K562 (cell line): ENCODE measurements around the gene MCFD2. TPM values are rescaled to one million over a fixed set of nuclear protein-coding genes. Genes with fewer than 3 reads are reported as not detected.

ENCODE experiments used
- ATAC-seq: fragments of 200-7000 bp; cut with Tn5 transposase; 3 replicates; pipeline ENCODE4 v1.9.1; 2020; ENCODE audit warnings: moderate library complexity
- BruUV-seq: library from RNA; stranded (reverse); fragments of 400-500 nt; replicated peaks from 2 replicates; lab custom pipeline; 2021; lab: Mats Ljungman, UMichigan
- CTCF ChIA-PET: fragments of 300-600 bp; formaldehyde crosslinking; extraction: SDS; loops from one replicate; lab custom pipeline; 2021; ENCODE audit warnings: low intra/inter-chr PET ratio; lab: Yijun Ruan, JAX
- POLR2A ChIA-PET: fragments of 300-600, 350-650 bp; sonication (Branson Sonifier 250); formaldehyde crosslinking; extraction: SDS; loops from one replicate; lab custom pipeline; 2021; ENCODE audit warnings: antibody characterized with exemption, inconsistent platforms; lab: Yijun Ruan, JAX
- DNase-seq, 4 experiments: peaks; one replicate each; pipeline versions ENCODE4 v3.0.0 to v3.0.0-alpha.2; 2011 to 2018; ENCODE audit warnings: low spot score in 3 of 4, mixed read lengths in 3 of 4; ENCODE audit errors: extremely low read depth in 1 of 4
- FAIRE-seq: peaks from 2 replicates; lab custom pipeline; 2011; peaks lifted over from hg19 to GRCh38; lab: Jason Lieb, UNC
- H2AFZ ChIP-seq: 2 replicates; pipeline ENCODE4 v1.6.0; 2011; ENCODE audit warnings: low read depth, low read length, control low read depth, inconsistent platforms
- H3K27ac ChIP-seq: fragments of 200-600 bp; 3 replicates; pipeline ENCODE4 v1.8.0; 2011; ENCODE audit warnings: low read depth, mild to moderate bottlenecking, control low read depth, inconsistent platforms, low read length, moderate library complexity, mixed read lengths; ENCODE audit errors: extremely low read depth
- H3K27me3 ChIP-seq, 2 experiments: fragments of 300-600 bp in 1 of 2; 2 replicates in 1 of 2; 3 replicates in 1 of 2; pipeline versions ENCODE4 v1.6.0 to v1.8.0; 2011; ENCODE audit warnings: inconsistent platforms in 2 of 2, low read length in 2 of 2, mild to moderate bottlenecking in 1 of 2, mixed read lengths in 1 of 2, moderate library complexity in 1 of 2; ENCODE audit not compliant: control insufficient read depth in 2 of 2, insufficient read depth in 2 of 2
- H3K36me3 ChIP-seq: fragments of 300-600 bp; 3 replicates; pipeline ENCODE4 v1.8.0; 2011; ENCODE audit warnings: mild to moderate bottlenecking, low read length, inconsistent platforms; ENCODE audit not compliant: control insufficient read depth, insufficient read depth
- H3K4me1 ChIP-seq, 2 experiments: fragments of 200-600 bp in 1 of 2; replicated peaks in 1 of 2; 2 replicates in 1 of 2; 3 replicates in 1 of 2; pipeline versions ENCODE4 v1.5.1 to v1.8.0; 2011; ENCODE audit warnings: inconsistent platforms in 2 of 2, low read length in 2 of 2, mild to moderate bottlenecking in 1 of 2, mixed read lengths in 1 of 2, moderate library complexity in 1 of 2; ENCODE audit not compliant: control insufficient read depth in 2 of 2, insufficient read depth in 2 of 2
- H3K4me2 ChIP-seq: 2 replicates; pipeline ENCODE4 v1.6.1; 2011; ENCODE audit warnings: low read length, control low read depth, inconsistent platforms, mixed read lengths; ENCODE audit not compliant: insufficient read depth
- H3K4me3 ChIP-seq: fragments of 200-600 bp; sonication (generic), shearing (Covaris generic); 2 replicates; pipeline ENCODE4 v1.5.1; 2016; ENCODE audit warnings: control low read depth, inconsistent platforms
- H3K79me2 ChIP-seq: fragments of 200-600 bp; 3 replicates; pipeline ENCODE4 v1.8.0; 2011; ENCODE audit warnings: low read length, inconsistent platforms; ENCODE audit not compliant: control insufficient read depth, insufficient read depth
- H3K9ac ChIP-seq, 2 experiments: 2 replicates each; pipeline versions ENCODE4 v1.6.0 to v1.6.1; 2011; ENCODE audit warnings: low read depth in 2 of 2, low read length in 2 of 2, control low read depth in 1 of 2, inconsistent platforms in 1 of 2, mild to moderate bottlenecking in 1 of 2, mixed read lengths in 1 of 2; ENCODE audit not compliant: insufficient read depth in 1 of 2
- H3K9me1 ChIP-seq: one replicate; pipeline ENCODE4 v1.6.0; 2011; ENCODE audit warnings: inconsistent platforms, mild to moderate bottlenecking, low read length, moderate library complexity; ENCODE audit not compliant: control insufficient read depth, insufficient read depth
- H3K9me3 ChIP-seq: replicated peaks from 2 replicates; pipeline ENCODE4 v1.5.1; 2011; ENCODE audit warnings: low read depth, low read length, inconsistent platforms; ENCODE audit not compliant: control insufficient read depth, insufficient read depth
- H4K20me1 ChIP-seq: replicated peaks from 2 replicates; pipeline ENCODE4 v1.6.1; 2011; ENCODE audit warnings: low read length, inconsistent platforms, mixed read lengths; ENCODE audit not compliant: control insufficient read depth, insufficient read depth
- HDAC6 ChIP-seq: IDR thresholded peaks from 2 replicates; pipeline ENCODE4 v1.6.1; 2012; ENCODE audit warnings: low read depth, mild to moderate bottlenecking, control low read depth, inconsistent platforms, low read length, moderate library complexity
- RAD51 ChIP-seq: fragments of 450-650 bp; IDR thresholded peaks from 2 replicates; pipeline ENCODE4 v1.7.1; 2016; ENCODE audit warnings: low read depth, mild to moderate bottlenecking, borderline replicate concordance
- SRF ChIP-seq, 2 experiments: fragments of 250-450, 450-650 bp in 1 of 2; sonication (Bioruptor Pico) in 1 of 2; sonication (generic) in 1 of 2; formaldehyde crosslinking; IDR thresholded peaks; 2 replicates each; pipeline versions ENCODE4 v1.5.0 to v1.5.1; 2020 to 2022; ENCODE audit warnings: mild to moderate bottlenecking in 1 of 2, missing genetic modification reagents in 1 of 2
- TOE1 ChIP-seq, 2 experiments: fragments of 450-650 bp in 1 of 2; sonication (generic) in 1 of 2; formaldehyde crosslinking in 1 of 2; IDR thresholded peaks; 2 replicates each; pipeline versions ENCODE4 v1.7.1 to v1.8.0; 2016 to 2022; ENCODE audit warnings: borderline replicate concordance in 2 of 2, mild to moderate bottlenecking in 2 of 2, antibody characterized with exemption in 1 of 2, inconsistent platforms in 1 of 2, low read depth in 1 of 2, missing genetic modification reagents in 1 of 2, moderate library complexity in 1 of 2
- whole genome bisulfite sequencing: fragments of 100-300 bp; shearing (Covaris generic); methylation state at CpG from one replicate; pipeline ENCODE4 v1.1.6; 2016; ENCODE audit warnings: low coverage, mixed read lengths; ENCODE audit not compliant: insufficient coverage; ENCODE audit errors: missing lambda C conversion rate; 5-methylcytosine and 5-hydroxymethylcytosine counted together
- in situ Hi-C: fragments of 300-500 bp; cut with MboI; formaldehyde crosslinking; loops from 4 replicates; pipeline ENCODE4 v1.15.0; 2018; ENCODE audit warnings: inconsistent platforms, mixed read lengths
- intact Hi-C: fragments of 100-400 bp; cut with micrococcal nuclease; formaldehyde crosslinking; loops from 2 replicates; pipeline ENCODE4 v1.14.2; 2022
- polyA plus RNA-seq, 8 experiments: library from polyadenylated mRNA; depleted of rRNA in 4 of 8; stranded (reverse) in 5 of 8; unstranded in 3 of 8; fragments of >200 nt; fragmentation: Nextera tagmentation in 2 of 8; fragmentation: Illumina TruSeq in 1 of 8; extraction: Ambion mirVana in 2 of 8; extraction: Trizol in 1 of 8; gene quantifications; 2 replicates each; pipeline versions ENCODE4 v1.2.1 to v1.2.3, GENCODE V29; 2011 to 2014; ENCODE audit warnings: inconsistent platforms in 1 of 8, missing spikeins in 1 of 8
- total RNA-seq, 7 experiments: library from RNA; depleted of rRNA in 6 of 7; stranded (reverse); fragments of >200 nt in 6 of 7; fragmentation: Illumina TruSeq in 2 of 7; extraction: Trizol in 2 of 7; gene quantifications; 2 replicates each; pipeline versions ENCODE4 v1.2.1 to v1.2.3, GENCODE V29; 2011 to 2021; ENCODE audit warnings: low replicate concordance in 1 of 7
- TF ChIP-seq, protein P1 (sequence below): fragments of 250-450 bp; sonication (Bioruptor Pico); IDR thresholded peaks from 2 replicates; pipeline ENCODE4 v1.8.0; 2021; ENCODE audit warnings: borderline replicate concordance, mild to moderate bottlenecking, moderate library complexity; ENCODE audit not compliant: poor library complexity, severe bottlenecking
- TF ChIP-seq, protein P2 (sequence below), 2 experiments: fragments of 450-650 bp in 1 of 2; IDR thresholded peaks; 2 replicates each; pipeline ENCODE4 v1.6.1; 2011 to 2017; ENCODE audit warnings: low read depth in 2 of 2, antibody characterized with exemption in 1 of 2, borderline replicate concordance in 1 of 2, low read length in 1 of 2, mild to moderate bottlenecking in 1 of 2, mixed read lengths in 1 of 2; ENCODE audit not compliant: control insufficient read depth in 1 of 2

MCFD2 gene
- total and polyA plus RNA-seq, 9 of the 15 experiments (the other 6 are each of a cell fraction or from before 2014, with no cell fraction given), result 78.6 to 237 (median 123) TPM

DNA sequence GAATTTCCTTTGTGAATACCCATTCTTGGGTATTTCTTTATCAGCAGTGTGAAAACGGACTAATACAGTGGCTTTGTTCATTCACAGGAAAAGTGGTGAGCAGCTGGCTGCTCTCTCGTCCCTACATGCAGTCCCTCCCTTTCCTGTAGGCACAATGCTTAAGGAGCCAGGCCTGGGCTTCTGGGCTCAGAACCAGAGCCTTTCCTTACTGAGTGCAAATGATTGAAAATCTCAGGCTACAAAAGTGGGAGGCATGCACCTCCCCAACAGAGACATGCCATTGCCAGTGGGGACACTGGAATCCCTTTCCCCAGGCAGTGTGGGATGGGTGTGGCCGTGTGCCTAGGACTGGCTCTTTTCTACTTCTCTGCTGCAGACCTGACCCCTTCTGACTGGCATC is 61.3 kb downstream of the MCFD2 start:
- no peaks in the 10 kb centered on the region for H3K27me3 ChIP-seq
- FAIRE-seq, result no peak
- H3K36me3 ChIP-seq, result no peaks in the 10 kb centered on the region
- peaks cover 22 to 38% of the 10 kb centered on the region in 2 experiments for H3K4me1 ChIP-seq
- H3K79me2 ChIP-seq, result no peaks in the 10 kb centered on the region
- H3K9ac ChIP-seq, result no peak overlapping the region
- no peak overlapping the region for H2AFZ ChIP-seq
- intact Hi-C loops, result no loop called here
- POLR2A ChIA-PET, result no interaction called here
- 60% methylated on average over 3 of the region's 3 CpGs for WGBS
- in situ Hi-C loops, result no loop called here
- no peak for DNase-seq
- no peak overlapping the region for H3K4me2 ChIP-seq
- TF ChIP-seq RAD51 (no peak), TOE1 (IDR thresholded peaks at IDR 0.05; ENCODE audit: borderline replicate concordance) (no peak), TOE1 (CRISPR knock-in tag; IDR thresholded peaks at IDR 0.05; ENCODE audit: borderline replicate concordance, low read depth) (no peak), HDAC6 (no peak), SRF (CRISPR knock-in tag; IDR thresholded peaks at IDR 0.05) (no peak)
- TF ChIP-seq, protein P1, sequence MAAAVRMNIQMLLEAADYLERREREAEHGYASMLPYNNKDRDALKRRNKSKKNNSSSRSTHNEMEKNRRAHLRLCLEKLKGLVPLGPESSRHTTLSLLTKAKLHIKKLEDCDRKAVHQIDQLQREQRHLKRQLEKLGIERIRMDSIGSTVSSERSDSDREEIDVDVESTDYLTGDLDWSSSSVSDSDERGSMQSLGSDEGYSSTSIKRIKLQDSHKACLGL (CRISPR knock-in tag), result no peak
- TF ChIP-seq, protein P2, sequence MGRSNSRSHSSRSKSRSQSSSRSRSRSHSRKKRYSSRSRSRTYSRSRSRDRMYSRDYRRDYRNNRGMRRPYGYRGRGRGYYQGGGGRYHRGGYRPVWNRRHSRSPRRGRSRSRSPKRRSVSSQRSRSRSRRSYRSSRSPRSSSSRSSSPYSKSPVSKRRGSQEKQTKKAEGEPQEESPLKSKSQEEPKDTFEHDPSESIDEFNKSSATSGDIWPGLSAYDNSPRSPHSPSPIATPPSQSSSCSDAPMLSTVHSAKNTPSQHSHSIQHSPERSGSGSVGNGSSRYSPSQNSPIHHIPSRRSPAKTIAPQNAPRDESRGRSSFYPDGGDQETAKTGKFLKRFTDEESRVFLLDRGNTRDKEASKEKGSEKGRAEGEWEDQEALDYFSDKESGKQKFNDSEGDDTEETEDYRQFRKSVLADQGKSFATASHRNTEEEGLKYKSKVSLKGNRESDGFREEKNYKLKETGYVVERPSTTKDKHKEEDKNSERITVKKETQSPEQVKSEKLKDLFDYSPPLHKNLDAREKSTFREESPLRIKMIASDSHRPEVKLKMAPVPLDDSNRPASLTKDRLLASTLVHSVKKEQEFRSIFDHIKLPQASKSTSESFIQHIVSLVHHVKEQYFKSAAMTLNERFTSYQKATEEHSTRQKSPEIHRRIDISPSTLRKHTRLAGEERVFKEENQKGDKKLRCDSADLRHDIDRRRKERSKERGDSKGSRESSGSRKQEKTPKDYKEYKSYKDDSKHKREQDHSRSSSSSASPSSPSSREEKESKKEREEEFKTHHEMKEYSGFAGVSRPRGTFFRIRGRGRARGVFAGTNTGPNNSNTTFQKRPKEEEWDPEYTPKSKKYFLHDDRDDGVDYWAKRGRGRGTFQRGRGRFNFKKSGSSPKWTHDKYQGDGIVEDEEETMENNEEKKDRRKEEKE (IDR thresholded peaks at IDR 0.05; ENCODE audit: borderline replicate concordance in 1 of 2, control insufficient read depth in 1 of 2, low read depth in 2 of 2, low read length in 1 of 2), result no peak
- H4K20me1 ChIP-seq, result no peaks in the 10 kb centered on the region
- no peaks in the 10 kb centered on the region for H3K9me3 ChIP-seq
- H3K4me3 ChIP-seq, result no peak overlapping the region
- CTCF ChIA-PET, result no interaction called here
- no peaks in the 10 kb centered on the region for H3K9me1 ChIP-seq
- no peak for ATAC-seq
- H3K27ac ChIP-seq, result no peak overlapping the region
- no TSS peak for BruUV-seq
